GM18907 (cell line): ENCODE measurements around the gene ARL8A.
"Not testable (repeated sequence)": the region's sequence is repeated elsewhere in the genome, so short reads cannot be mapped to it uniquely, and the experiment has no call there.

Experiments used
- ATAC-seq: cut with Tn5 transposase; IDR thresholded peaks from one replicate; pipeline ENCODE4 v1.9.1; 2021; ENCODE audit warnings: mild to moderate bottlenecking, moderate library complexity; ENCODE audit not compliant: unreplicated experiment

The ARL8A gene

DNA sequence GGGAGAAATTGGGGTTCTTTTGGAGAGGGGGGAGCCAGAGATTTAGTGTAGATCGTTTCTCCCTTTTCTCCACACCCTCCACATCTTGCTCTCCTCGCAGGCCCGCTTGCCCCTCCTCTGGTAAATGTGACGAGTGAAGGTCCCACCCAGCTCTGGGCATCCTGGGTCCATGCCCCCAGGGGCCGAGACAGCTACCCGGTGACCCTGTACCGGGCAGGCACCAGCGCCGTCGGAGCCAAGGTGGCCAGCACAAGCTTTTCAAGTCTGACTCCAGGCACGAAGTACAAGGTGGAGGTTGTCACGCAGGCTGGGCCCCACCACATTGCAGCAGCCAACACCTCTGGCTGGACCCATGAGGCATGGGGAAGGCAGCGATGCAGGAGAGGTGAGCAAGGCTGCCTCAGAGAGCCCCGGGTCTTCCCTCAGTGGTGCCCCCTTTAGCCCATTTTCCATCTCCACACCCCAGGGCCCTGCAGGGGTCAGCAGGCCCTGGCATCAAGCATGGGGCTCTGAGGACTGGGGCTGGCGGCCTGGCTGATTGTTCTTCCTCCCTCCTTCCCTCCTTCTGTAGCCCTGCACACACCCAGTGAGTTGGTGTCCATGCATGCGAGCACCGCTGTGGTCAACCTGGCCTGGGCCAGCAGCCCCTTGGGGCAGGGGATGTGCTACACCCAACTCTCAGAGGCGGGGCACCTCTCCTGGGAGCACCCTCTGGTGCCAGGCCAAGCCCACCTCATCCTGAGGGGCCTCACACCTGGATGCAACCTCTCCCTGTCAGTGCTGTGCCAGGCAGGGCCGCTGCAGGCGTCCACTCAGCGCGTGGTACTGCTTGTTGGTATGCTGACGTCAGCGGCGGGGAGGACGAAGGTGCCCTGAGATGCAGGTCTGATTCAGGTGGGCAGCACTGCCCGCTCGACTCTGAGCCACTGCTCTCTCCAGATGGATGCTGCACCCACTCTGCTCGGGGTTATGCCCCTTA, 32.7 kb upstream of the ARL8A start:
- no peak for ATAC-seq

DNA sequence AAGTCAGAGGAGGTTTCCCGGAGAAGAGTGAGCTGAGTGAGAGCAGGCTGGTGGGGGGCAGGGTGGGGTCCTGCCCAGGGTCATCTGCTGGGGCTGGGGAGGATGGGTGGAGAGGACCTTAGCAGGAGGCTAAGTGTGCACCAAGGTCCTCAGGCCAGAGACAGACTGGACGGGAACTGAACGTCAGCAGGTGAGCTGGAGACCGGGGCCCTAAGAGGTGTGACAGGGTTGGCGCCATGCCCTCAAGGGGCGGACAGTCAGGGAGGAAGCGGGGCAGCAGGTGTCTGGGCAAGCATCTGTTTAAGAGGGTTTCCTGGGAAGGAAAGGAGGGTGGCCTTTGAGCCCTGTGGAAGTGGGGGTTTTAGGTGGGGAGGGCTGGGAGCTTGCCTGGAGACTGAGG, 29.5 kb upstream of the ARL8A start:
- no peak for ATAC-seq

DNA sequence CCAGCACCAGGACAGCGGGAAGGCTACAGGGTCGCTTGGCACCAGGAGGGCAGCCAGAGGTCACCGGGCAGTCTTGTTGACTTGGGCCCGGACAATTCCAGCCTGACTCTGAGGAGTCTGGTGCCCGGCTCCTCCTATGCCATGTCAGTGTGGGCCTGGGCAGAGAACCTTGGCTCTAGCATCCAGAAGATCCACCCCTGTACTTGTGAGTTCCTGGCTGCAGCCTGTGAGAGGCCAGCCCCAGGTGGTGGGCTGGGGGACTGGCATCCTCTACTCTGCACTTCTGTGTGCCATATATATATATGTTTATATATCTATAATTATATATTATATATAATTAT, 27.4 kb upstream of the ARL8A start:
- ATAC-seq: no peak

DNA sequence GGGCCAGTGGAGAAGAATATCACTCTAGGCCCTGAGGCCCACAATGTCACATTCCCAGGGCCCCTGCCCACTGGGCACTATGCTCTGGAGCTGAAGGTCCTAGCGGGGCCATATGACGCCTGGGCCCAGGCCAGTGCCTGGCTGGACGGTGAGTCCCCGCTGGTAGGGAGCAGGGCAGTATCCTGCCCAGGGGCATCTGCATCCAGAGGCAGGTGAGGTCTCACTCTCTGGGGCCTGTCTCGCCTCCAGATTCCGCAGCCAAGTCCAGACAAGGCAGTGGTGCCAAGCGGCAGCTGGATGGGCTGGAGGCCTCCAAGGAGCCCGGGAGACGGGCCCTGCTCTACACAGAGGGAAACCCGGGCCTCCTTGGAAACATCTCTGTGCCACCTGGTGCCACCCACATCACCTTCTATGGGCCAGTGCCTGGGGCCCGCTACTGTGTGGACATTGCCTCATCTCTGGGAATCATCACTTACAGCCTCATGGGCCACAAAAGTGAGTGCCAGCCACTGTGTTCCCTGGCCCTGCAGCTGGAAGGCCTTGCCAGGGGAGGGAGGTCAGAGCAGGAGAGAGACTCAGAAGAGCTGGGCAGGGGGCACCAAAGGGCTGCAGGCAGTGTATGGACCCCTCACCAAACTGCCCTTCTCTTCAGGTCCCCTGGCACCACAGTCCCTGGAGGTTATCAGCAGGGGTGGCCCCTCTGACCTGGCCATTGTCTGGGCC, 26.9 kb upstream of the ARL8A start:
- ATAC-seq: no peak

DNA sequence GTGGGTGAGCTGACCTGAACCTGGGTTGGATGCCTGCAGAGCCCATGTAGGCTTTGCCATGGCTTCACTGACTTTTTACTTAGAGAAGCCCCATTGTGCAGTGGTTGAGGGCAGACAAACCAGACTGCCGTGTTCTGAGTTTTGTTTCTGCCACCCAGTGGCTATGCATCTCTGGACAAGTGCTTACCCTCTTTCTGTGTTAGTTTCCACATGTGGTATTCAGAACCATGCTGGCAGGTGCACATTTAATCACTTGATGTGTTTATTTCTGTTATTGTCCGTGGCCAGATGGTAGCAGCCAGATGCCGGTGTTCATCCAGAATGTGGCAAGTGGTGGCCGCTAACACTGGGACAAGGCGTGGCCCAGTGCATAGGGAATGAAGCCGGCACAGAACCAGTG, 26.2 kb upstream of the ARL8A start:
- no peak for ATAC-seq

DNA sequence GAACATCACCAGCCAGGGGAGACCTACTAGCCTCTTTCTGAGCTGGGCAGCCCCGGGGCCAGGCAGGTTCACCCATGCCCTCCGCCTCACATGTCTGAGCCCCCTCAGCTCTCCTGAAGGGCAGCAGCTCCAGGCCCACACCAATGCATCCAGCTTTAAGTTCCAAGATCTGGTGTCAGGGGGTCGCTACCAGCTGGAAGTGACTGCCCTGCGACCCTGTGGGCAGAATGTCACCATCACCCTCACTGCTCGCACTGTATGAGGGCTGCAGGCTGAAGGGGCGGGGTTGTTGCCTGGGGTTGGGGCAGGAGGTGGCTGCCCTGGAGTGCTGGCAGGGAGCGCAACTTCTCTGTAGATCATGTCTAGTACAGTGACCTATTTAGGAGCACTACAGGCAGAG, 24.3 kb upstream of the ARL8A start:
- no peak for ATAC-seq

DNA sequence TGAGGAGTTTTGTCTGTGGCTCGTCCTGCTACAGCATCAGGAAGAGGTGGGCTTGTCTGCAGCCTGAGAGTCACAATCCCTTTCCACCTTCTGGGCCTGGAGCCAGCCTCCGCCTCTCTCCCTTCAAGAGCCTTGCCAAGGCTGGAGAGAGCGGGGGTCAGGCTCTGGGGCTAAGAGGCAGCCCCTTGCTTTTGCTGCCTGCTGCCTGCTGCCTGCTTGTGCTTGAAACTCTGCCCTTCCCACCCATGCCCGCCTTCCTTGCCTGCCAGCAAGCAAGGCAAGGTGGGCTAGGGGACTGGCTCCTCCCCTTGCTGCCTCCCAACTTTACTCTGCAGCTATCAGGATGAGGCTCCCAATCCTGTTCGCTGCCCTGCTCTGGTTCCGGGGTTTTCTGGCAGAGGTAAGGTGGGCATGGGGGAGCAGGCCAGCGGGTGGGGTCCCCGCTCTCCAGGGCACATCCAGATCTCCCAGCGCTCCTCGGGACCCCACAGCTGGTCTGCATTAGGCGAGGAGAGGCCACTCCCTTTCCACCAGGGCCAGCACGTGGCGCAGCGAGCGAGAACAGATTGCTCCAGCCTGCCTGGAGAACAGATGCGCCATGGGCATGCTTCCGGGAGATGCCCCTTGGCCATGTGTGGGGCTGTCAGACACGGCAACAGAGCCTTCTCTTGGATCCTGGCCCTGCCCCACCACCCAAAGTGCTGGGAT, 23.3 kb upstream of the ARL8A start:
- no peak for ATAC-seq

DNA sequence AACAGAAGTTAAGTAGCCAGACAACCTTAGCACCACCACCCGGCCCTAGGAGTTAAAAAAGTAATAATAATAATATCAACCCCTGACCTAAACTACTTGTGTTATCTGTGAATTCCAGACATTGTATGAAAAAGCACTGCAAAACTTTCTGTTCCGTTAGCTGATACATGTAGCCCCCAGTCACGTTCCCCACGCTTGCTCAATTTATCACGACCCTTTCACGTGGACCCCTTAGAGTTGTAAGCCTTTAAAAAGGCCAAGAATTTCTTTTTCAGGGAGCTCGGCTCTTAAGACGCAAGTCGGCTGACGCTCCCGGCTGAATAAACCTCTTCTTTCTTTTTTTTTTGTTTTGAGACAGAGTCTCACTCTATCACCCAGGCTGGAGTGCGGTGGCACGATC, 22.5 kb upstream of the ARL8A start:
- ATAC-seq: not testable (repeated sequence)

DNA sequence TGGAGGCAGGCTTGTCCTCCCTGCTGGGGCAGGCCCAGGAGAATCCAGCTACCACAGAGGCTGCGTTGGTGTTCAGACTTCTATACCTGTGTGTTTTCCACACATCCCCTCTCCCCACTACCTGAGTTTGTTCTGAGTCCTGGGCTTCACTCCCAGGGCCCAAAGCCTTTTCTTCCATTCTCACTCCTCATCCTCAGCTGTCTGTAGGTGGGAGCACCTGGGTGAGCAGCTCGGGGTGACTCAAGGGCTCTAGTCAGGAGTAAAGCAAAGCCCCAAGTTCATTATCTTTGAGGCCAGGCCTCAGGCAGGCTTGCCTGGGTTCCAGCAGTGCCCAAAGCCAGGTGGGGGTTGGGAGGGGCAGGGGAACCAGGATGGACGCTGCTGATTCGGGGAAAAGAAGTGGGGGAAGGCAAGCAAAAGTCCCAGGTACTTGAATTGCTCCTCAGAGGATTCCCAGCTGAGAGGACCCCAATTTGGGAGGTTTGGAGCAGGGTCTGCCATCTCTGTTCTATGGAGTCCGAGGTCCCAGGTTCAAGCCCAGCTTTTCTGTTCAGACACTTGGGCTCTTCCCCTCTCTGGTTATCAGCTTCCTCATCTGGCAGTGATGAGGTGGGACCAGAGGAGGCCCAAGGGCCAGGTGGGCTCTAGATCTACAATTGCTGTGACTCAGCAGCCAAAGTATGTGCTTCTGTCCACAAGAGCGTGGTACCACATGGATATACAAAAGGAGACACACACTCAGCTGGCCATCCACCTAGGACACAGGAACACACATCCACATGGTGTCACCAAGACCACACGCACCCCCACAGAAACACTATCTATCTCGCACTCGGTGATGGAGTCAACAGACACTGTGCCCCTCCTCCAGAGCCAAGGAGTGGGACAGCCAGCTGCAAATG, 21.7 kb upstream of the ARL8A start:
- no peak for ATAC-seq

DNA sequence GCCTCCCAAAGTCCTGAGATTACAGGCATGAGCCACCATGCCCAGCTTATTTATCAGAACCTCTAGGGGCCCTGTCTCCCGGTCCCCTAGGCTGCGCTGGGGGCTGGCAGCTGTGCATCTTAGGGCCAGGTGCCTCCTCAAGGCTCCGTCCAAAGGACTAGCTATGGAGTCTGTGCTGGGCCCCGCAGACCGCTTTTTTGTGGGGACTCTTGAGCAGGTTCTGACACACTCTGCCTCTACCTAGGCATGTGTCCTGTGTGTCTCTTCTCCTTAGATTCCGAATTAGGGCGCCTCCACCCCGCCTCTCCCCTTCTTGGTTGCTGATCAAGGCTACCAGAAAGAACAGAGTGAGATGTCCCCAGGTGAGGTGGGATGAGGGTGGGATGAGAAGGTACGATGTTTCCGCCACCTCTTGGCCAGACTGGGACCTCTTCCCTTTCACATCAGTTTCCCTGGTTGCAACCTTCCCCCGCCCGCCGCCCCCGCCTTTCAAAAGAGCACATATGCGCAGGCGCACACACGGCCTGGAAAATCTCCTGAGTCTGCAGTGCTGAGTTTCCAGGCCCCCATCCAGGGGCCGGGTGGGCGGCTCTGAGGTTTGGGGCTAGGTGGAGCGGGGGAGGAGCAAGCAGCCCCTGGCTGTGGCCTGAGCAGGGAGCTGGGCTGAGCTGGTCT, 20.9 kb upstream of the ARL8A start:
- ATAC-seq: no peak

DNA sequence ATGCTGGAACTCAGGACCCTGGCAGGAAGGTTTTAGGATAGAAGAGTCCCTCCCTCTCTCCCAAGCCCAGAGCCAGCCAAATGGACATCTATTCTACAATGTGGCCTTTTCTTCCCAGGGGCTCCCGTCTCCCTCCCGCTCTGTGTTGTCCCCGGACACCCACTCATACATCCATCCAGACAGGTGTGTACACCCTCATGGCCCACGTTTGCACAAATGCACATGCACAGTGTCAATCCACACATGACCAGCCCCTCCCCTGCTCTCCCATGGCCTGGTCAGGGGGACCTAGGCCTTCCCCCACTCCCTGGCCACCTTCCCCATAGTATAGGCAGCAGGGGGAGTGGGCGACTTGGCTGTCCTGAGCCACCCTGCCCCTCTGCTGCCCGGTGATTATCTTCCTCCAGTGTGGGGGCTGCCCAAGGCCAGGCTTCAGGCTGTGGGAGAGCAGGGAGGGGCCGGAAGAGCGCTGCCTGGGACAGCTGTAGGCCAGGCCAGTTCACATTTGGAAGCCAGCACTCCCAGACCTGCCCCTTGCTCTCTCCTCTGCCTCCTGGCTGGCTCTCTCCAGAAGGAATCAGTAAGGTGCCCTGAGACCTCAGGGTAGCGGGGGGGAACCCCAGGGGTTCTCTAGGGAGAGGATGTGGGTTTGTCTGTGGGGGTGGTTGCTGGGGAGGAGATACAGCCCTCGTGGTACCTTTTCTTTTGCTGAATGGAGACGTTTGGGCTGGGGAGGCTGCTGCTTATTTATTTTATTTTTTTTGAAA, 19.9 kb upstream of the ARL8A start:
- ATAC-seq: peak; percentile 54

DNA sequence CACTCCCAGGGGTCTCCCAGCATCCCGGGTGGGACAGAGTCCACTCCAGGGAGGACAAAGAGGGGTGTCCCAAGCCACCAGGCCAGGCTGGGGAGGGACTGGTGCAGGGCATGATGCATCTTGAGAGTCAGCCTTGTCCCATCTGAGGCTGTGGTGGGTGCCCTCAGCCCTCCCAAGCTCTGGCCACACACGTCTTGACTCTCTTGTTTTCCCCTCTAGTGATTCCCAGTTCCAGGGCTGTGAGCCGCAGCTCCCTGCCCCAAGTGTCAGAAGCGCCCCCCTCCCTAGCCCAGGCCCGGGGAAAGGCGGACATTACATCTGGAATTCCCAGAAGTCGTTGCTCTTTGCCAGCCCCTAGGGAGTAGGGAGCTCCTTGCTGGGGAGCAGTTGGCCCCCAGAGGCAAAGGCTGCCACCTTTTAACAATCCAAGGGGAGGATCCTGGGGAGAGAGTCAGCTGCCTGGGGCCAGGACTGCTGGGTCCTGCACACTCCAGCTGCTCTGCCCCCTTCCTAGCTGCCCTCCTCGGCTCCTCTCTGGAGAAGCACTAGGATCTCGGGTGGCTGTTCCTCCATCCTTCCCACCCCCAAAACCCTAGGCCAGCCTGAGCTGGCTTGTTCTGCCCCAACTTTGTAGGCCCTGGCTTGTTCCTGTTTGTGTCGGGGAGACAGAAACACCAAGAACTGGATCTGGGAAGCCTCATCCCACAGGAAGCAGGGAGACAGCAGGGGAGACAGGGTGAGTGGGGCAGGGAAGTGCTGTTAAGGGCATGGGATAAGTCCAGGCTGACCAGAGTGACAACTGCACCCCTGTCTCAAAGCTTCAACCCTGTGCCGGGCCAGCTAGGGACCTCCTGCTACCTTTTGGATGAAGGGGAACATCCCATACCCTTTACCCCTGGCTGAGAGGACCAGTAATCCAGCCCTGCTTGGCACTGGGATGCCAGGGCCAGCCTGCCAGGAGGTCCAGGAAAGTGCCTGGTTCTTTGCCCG, 19.0 kb upstream of the ARL8A start:
- no peak for ATAC-seq

DNA sequence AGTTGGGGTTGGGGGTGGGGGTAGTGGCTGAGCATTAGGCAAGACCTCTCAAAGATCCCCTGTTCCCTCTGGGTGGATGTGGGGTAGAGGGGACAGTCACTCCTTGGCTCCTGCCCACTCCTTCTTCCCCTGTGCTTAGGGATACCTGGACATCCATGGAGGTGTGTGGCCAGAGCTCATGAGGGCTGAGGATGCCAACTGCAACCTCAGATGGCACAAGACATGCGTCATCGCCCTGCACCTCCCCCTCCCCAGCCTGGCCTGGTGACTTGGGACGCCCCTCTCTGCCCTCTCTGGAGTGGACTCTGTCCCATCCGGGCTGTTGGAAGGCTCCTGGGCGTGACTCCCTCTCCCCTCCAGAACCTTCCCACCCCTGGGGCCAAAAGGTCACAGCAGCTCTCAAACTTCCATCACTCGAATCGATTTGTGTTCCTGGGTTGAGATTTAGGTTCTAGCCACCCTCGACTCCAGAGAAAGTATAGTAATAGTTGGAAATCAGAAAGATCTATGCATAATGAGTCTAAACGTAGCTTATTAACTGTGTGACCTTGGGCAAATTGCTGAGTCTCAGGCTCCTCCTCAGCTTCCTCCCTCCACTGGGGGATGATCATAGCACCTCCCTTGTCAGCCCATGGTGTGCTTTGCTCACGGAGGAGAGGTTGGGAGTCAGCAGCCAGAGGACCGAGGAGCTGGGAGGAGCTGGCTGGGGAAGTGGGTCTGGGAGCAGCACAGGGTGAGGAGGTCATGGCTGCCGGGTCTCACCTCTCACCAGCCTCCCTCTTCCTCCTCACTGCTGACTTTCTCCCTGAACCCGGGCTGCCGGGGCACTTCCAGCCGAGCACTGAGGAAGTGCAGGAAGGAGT, 18.1 kb upstream of the ARL8A start:
- ATAC-seq: no peak

DNA sequence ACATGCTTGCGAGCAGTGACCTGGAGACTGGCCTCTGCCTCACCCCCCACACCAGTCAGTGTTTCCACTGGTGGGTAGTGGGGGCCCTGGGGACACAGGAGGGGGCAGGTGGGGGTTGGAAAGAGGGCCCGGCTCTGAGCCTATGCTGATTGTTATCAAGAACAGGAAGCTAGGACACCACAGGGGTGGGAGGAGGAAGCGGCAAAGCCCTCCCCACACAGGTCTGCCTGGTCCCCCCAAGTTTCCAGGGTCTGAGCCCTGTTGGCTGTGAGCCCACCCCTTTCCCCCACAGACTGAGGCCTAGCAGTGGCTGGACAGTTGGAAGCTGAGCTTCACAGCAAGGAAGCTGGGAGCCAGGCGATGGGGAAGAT, 17.5 kb upstream of the ARL8A start:
- peak; percentile 30 for ATAC-seq

DNA sequence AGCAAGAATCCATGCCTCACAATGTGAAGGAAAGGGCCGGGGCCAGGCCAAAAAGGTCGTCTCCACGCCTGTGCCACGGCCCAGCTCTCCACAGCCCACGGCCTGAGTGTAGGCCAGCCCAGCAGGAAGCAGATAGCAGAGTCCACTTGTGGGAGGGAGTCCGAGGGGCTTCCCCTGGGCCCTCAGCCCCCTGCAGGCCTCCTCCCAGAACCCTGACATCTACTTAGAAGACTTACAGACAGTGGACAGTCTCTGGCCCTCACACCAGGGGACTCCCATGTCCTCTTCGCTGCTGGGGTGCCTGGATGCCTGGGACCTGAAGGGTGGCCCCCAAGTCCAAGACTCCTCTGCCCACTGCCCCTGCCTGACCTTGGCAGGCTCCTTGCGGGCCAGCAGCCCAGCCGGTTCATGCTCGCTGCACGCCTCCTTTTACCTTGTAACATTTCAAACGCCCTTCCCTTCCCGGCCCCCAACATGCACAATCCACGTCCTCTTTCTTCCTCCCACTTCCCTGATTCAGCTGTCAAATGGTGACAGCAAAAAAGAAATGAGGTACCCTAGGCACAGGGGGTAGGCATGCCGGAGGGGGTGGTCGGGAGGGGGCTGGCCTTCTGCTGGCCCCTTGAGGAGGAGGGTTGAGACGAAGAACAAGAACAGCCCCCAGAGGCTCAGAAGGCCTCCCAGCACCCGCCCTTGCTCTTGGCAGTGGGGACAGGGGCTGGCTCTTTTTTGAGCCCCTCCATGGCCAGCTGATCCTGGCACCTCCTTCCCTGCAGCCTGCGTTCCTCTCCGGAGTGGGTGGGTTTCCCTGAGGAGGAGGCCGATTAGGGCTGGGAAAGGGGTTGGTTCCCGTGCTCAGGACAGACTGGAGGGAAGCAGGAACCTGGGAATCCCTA, 16.9 kb upstream of the ARL8A start:
- no peak for ATAC-seq

DNA sequence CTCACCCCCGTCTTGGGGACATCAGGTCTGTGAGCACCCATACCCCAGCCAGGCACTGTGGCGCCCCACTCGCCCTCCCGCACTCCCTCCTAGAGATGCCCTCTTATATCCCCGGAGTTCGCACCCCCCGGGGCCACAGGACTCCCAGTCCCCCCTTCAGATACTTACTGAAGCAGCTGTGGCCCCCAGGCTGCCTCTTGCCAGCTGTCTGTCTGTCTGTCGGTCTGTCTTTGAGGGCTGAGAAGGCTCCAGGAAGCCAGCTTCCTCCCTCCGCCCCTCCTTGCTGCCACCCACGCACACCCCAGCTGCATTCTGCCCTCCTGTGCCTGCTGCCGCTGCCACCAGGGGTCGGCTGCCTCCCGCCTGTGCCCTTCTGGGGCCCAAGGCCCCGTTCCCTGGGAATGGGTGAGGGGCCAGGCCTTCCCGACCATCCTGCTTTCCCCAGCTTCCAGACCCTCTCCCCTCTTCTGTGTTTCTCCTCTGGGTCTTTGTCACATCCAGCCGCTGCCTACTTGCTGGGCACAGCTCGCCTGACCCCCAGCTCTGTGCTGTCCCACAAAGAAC, 15.9 kb upstream of the ARL8A start, which contains the start of gene PTPN7:
TSS of gene PTPN7 (minus strand) at position 226 of the 564 bp plus-strand sequence. CDS start 1,200 bp downstream, outside the sequence.
- peak; percentile 53 for ATAC-seq
